ENCODE data around the gene RIT1.

Gene RIT1

DNA sequence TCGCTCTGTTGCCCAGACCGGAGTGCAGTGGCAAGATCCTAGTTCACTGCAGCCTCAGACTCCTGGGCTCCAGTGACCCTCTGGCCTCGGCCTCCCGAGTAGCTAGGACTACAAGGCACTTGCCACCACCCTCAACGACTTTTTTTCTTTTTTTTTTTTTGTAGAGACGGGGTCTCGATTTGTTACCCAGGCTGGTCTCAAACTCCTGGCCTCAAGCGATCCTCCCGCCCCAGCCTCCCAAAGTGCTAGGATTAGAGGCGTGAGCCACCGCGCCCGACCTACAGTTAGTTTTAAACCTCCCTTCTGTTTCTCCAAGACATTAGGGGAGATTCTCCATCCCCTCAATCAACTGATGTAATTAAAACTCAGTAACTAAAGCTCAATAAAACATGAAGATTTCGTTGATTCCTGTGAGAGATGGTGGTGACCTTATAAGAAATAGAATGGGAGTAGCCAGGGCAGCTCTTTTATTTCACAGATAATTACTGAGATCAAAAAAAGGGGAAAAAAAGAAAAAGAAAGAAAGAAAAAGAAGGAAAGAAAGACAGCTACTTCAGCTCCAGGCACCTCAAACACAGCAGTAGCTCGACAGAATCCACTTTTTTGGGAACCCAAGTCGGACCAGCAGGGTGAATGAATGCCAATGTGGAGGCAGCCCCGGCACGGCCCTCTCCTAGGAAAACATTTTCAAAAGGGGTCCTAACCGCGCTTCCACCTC is 54.7 kb downstream of the RIT1 start:
- H3K4me3 ChIP-seq (ENCODE audit: low read depth, low read length): peak overlapping the region; percentile 95
- TF ChIP-seq POLR2A (IDR thresholded peaks at IDR 0.05; ENCODE audit: extremely low read depth, insufficient read length): no peak
- TF ChIP-seq, protein P1, sequence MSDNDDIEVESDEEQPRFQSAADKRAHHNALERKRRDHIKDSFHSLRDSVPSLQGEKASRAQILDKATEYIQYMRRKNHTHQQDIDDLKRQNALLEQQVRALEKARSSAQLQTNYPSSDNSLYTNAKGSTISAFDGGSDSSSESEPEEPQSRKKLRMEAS (IDR thresholded peaks at IDR 0.05; ENCODE audit: low read depth, low read length): no peak
- TF ChIP-seq, protein P2, sequence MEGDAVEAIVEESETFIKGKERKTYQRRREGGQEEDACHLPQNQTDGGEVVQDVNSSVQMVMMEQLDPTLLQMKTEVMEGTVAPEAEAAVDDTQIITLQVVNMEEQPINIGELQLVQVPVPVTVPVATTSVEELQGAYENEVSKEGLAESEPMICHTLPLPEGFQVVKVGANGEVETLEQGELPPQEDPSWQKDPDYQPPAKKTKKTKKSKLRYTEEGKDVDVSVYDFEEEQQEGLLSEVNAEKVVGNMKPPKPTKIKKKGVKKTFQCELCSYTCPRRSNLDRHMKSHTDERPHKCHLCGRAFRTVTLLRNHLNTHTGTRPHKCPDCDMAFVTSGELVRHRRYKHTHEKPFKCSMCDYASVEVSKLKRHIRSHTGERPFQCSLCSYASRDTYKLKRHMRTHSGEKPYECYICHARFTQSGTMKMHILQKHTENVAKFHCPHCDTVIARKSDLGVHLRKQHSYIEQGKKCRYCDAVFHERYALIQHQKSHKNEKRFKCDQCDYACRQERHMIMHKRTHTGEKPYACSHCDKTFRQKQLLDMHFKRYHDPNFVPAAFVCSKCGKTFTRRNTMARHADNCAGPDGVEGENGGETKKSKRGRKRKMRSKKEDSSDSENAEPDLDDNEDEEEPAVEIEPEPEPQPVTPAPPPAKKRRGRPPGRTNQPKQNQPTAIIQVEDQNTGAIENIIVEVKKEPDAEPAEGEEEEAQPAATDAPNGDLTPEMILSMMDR (IDR thresholded peaks at IDR 0.05; ENCODE audit: low read depth, low read length): no peak
- TF ChIP-seq MYC (IDR thresholded peaks at IDR 0.05; ENCODE audit: low read depth, low read length): no peak
- no peak for DNase-seq (ENCODE audit: low read depth)

DNA sequence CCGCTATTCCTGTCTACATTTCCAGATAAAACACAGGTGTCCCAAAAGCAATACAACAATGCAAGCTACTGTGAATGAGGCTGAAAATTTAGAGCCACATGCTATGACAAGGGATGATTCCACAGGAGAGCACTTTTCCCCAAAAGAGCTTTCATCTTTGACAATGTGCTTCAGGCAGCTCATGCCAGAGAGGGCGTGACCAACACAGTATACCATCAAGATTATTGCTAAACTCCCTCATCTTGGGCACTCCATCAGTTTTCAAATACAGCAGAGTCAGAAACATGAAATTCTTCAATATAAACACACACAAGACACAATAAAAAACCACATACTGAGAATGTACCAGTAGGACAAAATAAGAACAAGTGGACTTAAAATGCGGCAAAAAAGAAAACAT is 60.8 kb downstream of the RIT1 start:
- DNase-seq (ENCODE audit: low read depth): no peak
- H3K4me3 ChIP-seq (ENCODE audit: low read depth, low read length): no peak overlapping the region

DNA sequence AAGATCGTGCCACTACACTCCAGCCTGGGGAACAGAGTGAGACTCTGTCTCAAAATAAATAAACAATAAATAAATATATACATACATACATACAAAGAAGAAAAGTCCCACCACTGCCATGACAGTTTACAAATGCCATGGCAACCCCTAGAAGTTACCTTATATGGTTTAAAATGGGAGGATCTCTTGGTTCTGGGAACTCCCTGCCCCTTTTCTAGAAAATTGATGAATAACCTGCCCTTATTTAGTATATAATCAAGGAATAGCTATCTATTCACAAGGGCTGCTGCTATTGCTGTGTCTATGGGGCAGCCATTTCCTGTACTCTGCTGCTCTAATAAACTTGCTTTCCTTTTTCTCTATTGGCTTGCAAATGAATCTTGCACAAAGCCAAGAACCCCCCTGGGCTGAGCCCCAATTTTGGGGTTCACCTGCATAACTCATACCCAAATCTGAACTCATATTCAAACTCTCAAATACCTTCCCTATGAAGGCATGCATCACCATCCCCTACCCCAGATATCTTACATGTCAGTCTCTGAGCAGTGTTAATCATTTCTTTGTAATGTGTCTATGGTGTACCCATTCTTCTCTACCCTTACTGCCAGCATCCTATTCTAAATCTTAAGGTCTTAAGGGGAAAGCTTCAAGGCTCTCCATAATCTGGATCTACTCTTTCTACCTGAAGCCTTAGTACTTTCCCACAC is 63.2 kb downstream of the RIT1 start:
- no peak overlapping the region for H3K4me3 ChIP-seq (ENCODE audit: low read depth, low read length)
- no peak for DNase-seq (ENCODE audit: low read depth)
- TF ChIP-seq, protein P1 (IDR thresholded peaks at IDR 0.05; ENCODE audit: low read depth, low read length): no peak
- TF ChIP-seq POLR2A (IDR thresholded peaks at IDR 0.05; ENCODE audit: extremely low read depth, insufficient read length) (no peak), MYC (IDR thresholded peaks at IDR 0.05; ENCODE audit: low read depth, low read length) (no peak)
- TF ChIP-seq, protein P2 (IDR thresholded peaks at IDR 0.05; ENCODE audit: low read depth, low read length): no peak

More for the DNA sequence above, 60.8 kb downstream of the RIT1 start:
- TF ChIP-seq MYC (IDR thresholded peaks at IDR 0.05; ENCODE audit: low read depth, low read length): no peak
- TF ChIP-seq, protein P2 (IDR thresholded peaks at IDR 0.05; ENCODE audit: low read depth, low read length): no peak
- TF ChIP-seq, protein P1 (IDR thresholded peaks at IDR 0.05; ENCODE audit: low read depth, low read length): no peak
- no peak for TF ChIP-seq POLR2A (IDR thresholded peaks at IDR 0.05; ENCODE audit: extremely low read depth, insufficient read length)

Measured in NB4 (cell line).